IPS-18c (cell line): ENCODE measurements around the gene ARMC10.
A peak's percentile ranks its signal among the peaks of the same experiment; 100 is the strongest.
"Not testable (repeated sequence)": the region's sequence is repeated elsewhere in the genome, so short reads cannot be mapped to it uniquely, and the experiment has no call there.

Experiments used
- H3K4me3 ChIP-seq: 2 replicates; pipeline ENCODE4 v1.7.0; 2013; ENCODE audit warnings: low read depth, mild to moderate bottlenecking, low read length, moderate library complexity; ENCODE audit not compliant: insufficient read depth
- H3K9me3 ChIP-seq: one replicate; pipeline ENCODE4 v1.6.1; 2013; ENCODE audit warnings: mild to moderate bottlenecking, low read length, moderate library complexity; ENCODE audit not compliant: control insufficient read depth, insufficient read depth

Gene ARMC10

DNA sequence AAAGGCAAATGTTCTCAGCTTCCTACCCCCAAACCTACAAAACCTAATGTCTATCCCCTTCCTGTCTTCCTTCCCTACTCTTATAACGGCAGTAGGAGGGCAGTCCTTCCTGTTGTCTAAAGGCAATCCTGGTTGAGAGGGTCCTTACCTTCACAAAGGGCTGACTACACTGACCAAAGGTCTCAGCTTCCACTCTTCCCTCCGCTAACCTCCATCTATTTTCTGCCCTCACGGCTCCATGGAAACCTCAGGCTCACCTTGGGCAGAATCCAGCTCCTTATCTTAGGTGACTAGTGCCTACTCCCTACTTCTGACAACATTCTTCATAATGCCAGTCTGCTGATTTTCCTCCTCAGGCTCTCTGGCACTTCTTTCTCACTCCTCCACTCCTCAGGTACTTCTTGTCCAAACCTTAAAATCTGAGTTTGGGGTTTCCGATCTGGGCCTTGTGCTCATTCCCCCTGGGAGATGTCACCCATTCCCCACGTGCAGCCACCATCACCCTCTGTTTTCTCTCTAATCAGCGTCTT, 886 bp upstream of the ARMC10 start:
- H3K9me3 ChIP-seq, result peaks cover 2% of the 10 kb centered on the region
- peak overlapping the region; percentile 100 for H3K4me3 ChIP-seq

DNA sequence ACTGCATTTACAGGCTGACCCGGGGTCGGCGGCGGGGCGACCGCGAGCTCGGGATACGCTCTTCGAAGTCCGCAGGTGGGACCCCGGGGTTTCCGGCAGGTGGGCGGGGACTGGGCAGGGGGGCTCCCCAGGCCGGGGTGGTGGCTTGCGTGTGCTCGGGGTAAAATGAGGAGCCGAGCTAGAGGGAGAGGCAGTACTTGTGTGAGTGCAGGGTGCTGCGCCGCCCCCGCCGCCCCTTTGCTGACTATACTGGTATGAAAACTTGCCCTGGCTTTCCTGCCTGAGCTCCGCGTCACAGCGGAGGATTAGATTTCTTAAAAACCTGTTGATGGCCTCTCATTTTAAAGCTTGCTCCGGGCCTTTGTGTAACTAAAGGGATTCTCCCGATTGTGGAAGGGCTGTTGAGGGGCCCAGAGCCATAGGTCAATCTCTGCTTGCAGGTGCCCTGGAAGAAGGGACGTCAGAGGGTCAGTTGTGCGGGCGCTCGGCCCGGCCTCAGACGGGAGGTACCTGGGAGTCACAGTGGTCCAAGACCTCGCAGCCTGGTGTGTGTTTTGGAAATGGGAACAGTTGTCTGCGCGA, 488 bp downstream of the ARMC10 start:
- peaks cover 2% of the 10 kb centered on the region for H3K9me3 ChIP-seq
- peak overlapping the region; percentile 100 for H3K4me3 ChIP-seq

GRCh38 chr7:103076764-103077163, 1.8 kb downstream of the ARMC10 start:
- Histone ChIP-seq H3K4me3 (no peak overlapping the region; the same call in 1 of the 2 replicates), H3K9me3 (peaks cover 2% of the 10 kb centered on the region)

- no peak overlapping the region for H3K4me3 ChIP-seq
- peaks cover 2% of the 10 kb centered on the region for H3K9me3 ChIP-seq
These were observed 2.4 kb downstream of the ARMC10 start for GRCh38 chr7:103077318-103077717.

DNA sequence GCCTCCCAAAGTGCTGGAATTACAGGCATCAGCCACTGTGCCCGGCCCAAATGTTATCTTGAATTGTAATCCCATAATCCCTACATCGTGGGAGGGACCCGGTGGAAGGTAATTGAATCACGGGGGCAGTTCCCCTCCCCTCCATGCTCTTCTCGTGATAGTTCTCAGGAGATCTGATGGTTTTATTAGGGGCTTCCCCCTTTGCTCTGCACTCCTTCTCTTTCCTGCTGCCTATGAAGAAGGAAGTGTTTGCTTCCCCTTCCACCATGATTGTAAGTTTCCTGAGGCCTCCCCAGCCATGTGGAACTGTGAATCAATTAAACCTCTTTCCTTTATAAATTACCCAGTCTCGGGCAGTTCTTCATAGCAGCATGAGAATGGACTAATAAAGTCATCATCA, 3.3 kb downstream of the ARMC10 start:
- H3K9me3 ChIP-seq, result not testable (repeated sequence)

DNA sequence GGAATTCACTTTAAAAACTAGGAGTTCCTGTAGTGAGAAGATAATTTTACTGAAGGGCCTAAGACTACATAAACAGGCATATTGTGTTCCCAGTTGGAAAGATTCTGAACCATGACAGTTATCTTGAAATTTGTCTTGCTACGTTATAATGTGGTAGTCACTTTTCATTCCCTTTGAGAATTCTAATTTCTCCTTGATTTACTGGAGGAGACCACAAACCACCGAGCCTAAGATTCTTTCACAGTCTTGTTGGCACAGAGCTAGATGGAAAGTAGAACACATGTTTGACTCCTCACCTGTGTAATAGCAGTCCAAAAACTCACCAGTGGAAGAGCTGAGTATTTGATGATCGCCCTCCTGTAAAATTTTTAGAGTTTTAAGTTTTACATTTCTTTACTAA, 4.9 kb downstream of the ARMC10 start:
- Histone ChIP-seq H3K4me3 (no peak overlapping the region), H3K9me3 (no peaks in the 10 kb centered on the region)

More for the DNA sequence above, 3.3 kb downstream of the ARMC10 start:
- H3K4me3 ChIP-seq, result not testable (repeated sequence)

GRCh38 chr7:103080923-103081322, 6.0 kb downstream of the ARMC10 start:
- Histone ChIP-seq H3K4me3 (no peak overlapping the region), H3K9me3 (no peaks in the 10 kb centered on the region)

DNA sequence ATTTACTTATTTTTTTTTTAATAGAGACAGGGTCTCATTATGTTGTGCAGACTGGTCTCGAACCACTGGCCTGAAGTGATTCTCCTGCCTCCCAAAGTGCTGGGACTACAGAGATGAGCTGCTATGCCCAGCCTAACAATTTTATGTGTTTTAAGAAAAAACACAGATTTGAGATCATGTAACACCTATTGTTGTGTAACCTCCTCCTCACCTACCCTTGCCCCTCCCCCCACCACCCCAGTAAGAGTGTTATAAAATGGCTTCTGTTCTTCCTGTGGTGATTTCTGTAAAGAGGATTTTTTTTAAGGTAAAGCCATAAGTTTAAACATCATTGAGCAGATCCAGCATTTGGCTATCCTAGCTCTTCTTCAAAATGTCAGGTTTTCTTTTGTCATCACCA, 7.6 kb downstream of the ARMC10 start:
- Histone ChIP-seq H3K9me3 (no peaks in the 10 kb centered on the region), H3K4me3 (no peak overlapping the region)

DNA sequence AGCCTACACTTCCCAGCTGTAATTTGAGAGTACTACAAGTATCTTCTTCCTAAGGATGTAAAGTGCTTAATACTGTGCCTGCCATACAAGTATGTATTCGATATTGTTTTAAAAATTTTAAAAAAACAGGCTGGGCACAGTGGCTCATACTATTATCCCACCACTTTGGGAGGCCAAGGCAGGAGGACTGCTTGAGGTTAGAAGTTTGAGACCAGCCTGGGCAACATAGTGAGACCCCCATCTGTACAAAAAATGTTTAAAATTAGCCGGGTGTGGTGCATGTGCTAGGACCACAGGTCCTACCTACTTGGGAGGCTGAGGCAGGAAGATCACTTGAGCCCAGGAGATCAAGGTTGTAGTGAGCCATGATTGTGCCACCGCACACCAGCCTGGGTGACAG, 8.3 kb downstream of the ARMC10 start:
- Histone ChIP-seq H3K4me3 (no peak overlapping the region), H3K9me3 (no peaks in the 10 kb centered on the region)

GRCh38 chr7:103092321-103092720, 17.4 kb downstream of the ARMC10 start:
- H3K4me3 ChIP-seq, H3K9me3 ChIP-seq: not testable (repeated sequence)

DNA sequence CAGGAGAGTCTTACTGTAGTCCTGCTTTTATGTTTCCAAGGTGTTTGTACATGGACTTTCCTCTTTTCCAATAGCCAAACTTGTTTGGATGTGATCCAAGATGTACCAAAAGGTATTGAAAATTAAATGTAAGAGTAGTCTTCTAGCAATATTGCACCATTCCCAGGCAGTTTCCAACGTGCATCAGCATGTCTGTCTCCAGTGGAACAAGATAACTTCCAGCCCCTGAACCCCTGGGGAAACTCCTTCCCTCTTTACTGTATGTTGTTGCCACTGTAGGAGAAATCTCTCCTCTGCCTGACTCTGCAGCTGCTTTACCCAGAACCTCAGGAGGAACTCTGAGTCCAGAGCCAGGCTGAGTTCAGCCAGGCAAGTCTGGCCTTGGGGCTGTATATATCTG, 18.5 kb downstream of the ARMC10 start:
- Histone ChIP-seq H3K4me3 (no peak overlapping the region), H3K9me3 (no peaks in the 10 kb centered on the region)

DNA sequence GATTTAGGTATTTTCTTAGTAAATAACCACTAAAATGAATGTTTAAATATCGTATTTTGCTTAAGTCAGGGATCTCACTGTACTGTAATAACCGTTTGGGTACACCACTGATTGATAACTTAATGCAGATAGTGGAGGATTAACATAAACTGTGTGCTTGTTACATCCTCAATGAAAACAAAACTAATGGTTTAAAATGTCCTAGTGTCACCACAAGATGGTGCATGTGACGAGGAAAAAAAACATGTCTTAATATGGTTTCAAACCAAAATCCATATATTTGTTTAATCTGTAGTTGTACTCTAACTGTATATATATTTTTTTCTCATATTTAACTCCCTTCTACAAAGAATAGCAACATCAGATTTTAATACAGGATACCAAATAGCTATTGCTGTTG, 19.2 kb downstream of the ARMC10 start:
- H3K4me3 ChIP-seq, result no peak overlapping the region
- H3K9me3 ChIP-seq, result no peaks in the 10 kb centered on the region

DNA sequence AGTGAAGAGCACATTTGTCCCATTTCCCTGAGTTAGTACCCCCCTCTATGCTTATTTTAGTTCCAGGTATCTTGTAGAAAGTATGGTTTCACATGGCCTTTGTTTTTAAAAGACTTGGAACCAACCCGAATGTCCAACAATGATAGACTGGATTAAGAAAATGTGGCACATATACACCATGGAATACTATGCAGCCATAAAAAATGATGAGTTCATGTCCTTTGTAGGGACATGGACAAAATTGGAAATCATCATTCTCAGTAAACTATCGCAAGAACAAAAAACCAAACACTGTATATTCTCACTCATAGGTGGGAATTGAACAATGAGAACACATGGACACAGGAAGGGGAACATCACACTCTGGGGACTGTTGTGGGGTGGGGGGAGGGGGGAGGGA, 20.6 kb downstream of the ARMC10 start:
- not testable (repeated sequence) for H3K9me3 ChIP-seq, H3K4me3 ChIP-seq

- H3K4me3 ChIP-seq, result no peak overlapping the region
These were observed 22.1 kb downstream of the ARMC10 start for GRCh38 chr7:103097041-103097440.

DNA sequence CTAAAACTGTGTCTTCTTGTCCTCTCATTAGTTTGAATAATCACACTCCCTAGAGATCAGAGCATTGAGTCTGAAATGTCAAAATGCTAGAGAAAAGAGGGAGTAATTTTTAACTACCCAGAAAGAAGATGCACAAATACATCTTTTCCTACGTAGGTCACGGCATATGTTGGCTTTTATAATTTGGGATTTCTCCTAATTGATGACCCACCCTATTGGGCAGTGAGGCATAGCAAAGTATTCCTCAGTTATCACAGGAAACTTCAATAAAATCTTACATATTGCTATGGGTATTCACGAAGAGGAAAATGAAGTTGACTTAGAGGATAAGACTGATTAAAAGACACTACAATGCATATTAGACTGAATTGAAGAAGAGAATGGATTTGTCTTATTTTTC, 25.4 kb downstream of the ARMC10 start:
- no peak overlapping the region for H3K4me3 ChIP-seq
- H3K9me3 ChIP-seq, result no peaks in the 10 kb centered on the region

More at GRCh38 chr7:103097041-103097440, 22.1 kb downstream of the ARMC10 start:
- no peaks in the 10 kb centered on the region for H3K9me3 ChIP-seq

DNA sequence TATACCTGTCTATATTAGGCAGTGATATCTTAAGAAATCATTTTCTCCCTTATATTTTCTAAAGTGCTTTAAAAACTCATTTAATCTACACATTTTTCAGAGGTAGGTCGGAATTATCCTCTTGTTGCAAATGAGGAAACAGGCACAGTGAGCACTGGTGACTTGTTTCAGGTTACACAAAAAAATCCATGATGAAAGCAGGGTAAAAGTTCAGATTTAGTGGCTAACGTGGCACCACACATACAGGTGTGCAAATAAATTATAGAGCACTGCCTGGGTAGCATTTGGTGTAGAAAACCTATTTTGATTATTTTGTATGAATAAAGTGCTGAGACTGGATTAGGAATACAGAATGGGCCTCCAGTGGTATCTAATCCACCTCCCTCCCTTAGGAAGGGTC, 26.6 kb downstream of the ARMC10 start:
- H3K4me3 ChIP-seq, result no peak overlapping the region
- no peaks in the 10 kb centered on the region for H3K9me3 ChIP-seq

GRCh38 chr7:103106005-103106702, 31.2 kb downstream of the ARMC10 start:
- Histone ChIP-seq H3K9me3 (no peaks in the 10 kb centered on the region), H3K4me3 (no peak overlapping the region)

- not testable (repeated sequence) for H3K4me3 ChIP-seq, H3K9me3 ChIP-seq
These were observed 31.7 kb downstream of the ARMC10 start for GRCh38 chr7:103106703-103107070.

DNA sequence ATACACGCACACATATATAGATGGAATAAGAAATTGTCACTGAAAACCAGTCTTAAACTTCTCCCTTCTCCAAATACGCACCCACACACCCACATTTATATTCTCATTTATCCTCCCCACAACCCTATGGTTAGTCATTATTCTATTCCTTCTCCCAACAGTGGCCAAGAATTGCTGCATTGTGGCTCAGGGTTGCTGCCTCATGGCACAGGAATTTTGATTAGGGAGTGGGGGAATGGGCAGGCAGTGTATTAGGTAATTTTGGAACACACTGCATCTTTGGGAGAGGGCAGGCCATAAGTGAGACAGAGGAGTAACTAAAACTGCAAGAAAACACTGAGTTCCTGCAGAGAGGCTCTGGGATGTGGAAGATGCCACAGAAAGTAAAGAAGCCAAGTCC, 38.2 kb downstream of the ARMC10 start:
- H3K4me3 ChIP-seq, result no peak overlapping the region
- H3K9me3 ChIP-seq, result no peaks in the 10 kb centered on the region
